ENCODE data around the gene SLC13A4.

The SLC13A4 gene

DNA sequence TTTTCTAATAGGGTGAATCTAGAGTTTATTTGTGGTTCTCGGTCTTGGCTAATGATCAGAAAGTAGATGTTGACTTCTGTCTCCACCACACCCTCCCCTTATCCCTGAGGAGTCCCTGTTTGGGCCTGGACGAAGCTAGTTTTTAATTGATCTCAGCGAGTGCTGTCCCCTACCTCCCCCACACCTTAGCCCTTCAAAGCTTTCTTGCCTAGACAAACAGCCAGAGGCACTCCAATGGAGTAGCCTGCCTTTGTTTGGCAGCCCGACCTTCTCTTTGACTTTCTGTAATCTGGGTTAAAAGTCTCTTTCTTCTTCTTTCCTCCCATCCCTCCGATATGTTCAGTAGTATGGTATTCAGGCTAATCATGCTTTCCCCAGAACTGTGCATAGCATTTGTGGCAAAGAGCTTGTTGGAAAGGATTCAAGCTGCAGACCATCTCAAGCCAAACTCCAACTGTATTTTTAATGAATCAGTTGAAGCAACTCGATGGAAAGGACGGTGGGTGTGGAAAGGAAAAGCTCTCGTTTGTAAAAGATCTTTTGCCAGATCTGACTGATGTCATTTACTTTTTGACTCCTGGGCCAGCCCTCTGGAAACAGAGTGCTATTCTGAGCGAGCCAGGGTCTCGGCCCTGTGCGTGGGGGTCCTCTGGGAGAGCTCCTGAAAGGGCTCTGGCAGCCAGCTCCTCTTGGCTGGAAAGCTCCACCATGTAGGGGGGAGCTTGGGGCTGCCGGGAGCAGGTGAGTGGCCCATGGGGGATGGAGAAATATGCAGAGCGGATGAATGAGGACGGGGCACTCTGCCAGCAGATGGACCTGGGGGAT, 16.1 kb upstream of the SLC13A4 start:
- H3K4ac ChIP-seq (ENCODE audit: low read depth, low read length), result no peak overlapping the region
- peak overlapping the region; percentile 51 for H4K12ac ChIP-seq (ENCODE audit: low read depth, low read length)
- H3K27ac ChIP-seq (ENCODE audit: low read depth, low read length), result peak overlapping the region; percentile 63
- H3K79me2 ChIP-seq (ENCODE audit: control insufficient read depth, insufficient read depth, low read length, poor library complexity), result no peaks in the 10 kb centered on the region
- H3K4me2 ChIP-seq (ENCODE audit: low read length), result no peak overlapping the region
- peaks cover 12% of the 10 kb centered on the region for H3K79me1 ChIP-seq (ENCODE audit: low read length)
- peak overlapping the region; percentile 10 for H2AFZ ChIP-seq (ENCODE audit: insufficient read depth, low read length, poor library complexity)
- H2BK12ac ChIP-seq (ENCODE audit: low read length), result peak overlapping the region; percentile 65
- WGBS (ENCODE audit: extremely low coverage, insufficient coverage, insufficient read length), result no CpG with 5 or more reads among the region's 14 CpGs
- peak overlapping the region; percentile 47 for H3K18ac ChIP-seq (ENCODE audit: low read length)
- peak overlapping the region; percentile 87 for H2BK120ac ChIP-seq (ENCODE audit: insufficient read depth, low read length, poor library complexity)
- no peak for DNase-seq
- peak overlapping the region; percentile 70 for H2BK5ac ChIP-seq (ENCODE audit: low read depth, low read length, poor library complexity)
- H3K4me1 ChIP-seq (ENCODE audit: control insufficient read depth in 1 of 2, insufficient read depth in 2 of 2, low read length in 2 of 2), result peaks cover 11 to 16% of the 10 kb centered on the region in 2 experiments
- H3K23ac ChIP-seq (ENCODE audit: low read length), result no peak overlapping the region
- no peaks in the 10 kb centered on the region for H3K36me3 ChIP-seq (ENCODE audit: control insufficient read depth in 1 of 2, insufficient read depth in 2 of 2, low read length in 2 of 2)
- peak overlapping the region; percentile 88 for H4K91ac ChIP-seq (ENCODE audit: low read depth, low read length)
- no peak overlapping the region for H3K4me3 ChIP-seq (ENCODE audit: low read depth, low read length)
- peak overlapping the region; percentile 73 for H3K14ac ChIP-seq (ENCODE audit: low read length)
- no peak overlapping the region for H2AK5ac ChIP-seq (ENCODE audit: low read length)
- peak overlapping the region; percentile 72 for H4K8ac ChIP-seq (ENCODE audit: low read depth, low read length)
- H3K9ac ChIP-seq (ENCODE audit: low read length), result no peak overlapping the region
- no peaks in the 10 kb centered on the region for H3K27me3 ChIP-seq (ENCODE audit: insufficient read depth, low read length)
- no peaks in the 10 kb centered on the region for H3K9me3 ChIP-seq (ENCODE audit: insufficient read depth, low read depth, low read length)

DNA sequence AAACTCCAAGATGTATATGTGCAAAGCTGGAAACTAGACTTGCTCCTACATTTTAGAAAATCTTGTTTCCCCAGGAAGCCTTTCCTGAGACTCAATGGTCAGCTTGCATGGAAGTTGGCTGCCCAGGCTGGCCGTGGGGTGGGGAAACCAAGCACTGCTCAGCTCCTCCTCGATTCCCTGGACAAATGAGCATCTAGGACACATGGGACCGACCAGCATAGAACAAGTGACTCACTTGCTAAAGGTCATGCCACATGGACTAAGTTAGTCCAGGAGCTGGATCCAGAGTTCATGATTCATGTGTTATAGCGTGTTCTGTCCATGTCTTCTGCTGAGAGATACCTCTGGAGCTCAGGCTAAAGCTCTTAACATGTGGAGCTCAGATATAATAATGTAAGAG, 14.4 kb upstream of the SLC13A4 start:
- Histone ChIP-seq H3K14ac (ENCODE audit: low read length) (peak overlapping the region; percentile 16), H3K4me3 (ENCODE audit: low read depth, low read length) (no peak overlapping the region), H3K79me1 (ENCODE audit: low read length) (peaks cover 10% of the 10 kb centered on the region), H3K9me3 (ENCODE audit: insufficient read depth, low read depth, low read length) (no peaks in the 10 kb centered on the region), H2AFZ (ENCODE audit: insufficient read depth, low read length, poor library complexity) (no peak overlapping the region), H2BK5ac (ENCODE audit: low read depth, low read length, poor library complexity) (no peak overlapping the region), H4K91ac (ENCODE audit: low read depth, low read length) (peak overlapping the region; percentile 32), H3K79me2 (ENCODE audit: control insufficient read depth, insufficient read depth, low read length, poor library complexity) (no peaks in the 10 kb centered on the region), H3K27ac (ENCODE audit: low read depth, low read length) (no peak overlapping the region), H3K36me3 (ENCODE audit: control insufficient read depth in 1 of 2, insufficient read depth in 2 of 2, low read length in 2 of 2) (no peaks in the 10 kb centered on the region), H3K9ac (ENCODE audit: low read length) (no peak overlapping the region), H3K4me2 (ENCODE audit: low read length) (no peak overlapping the region), H2BK12ac (ENCODE audit: low read length) (peak overlapping the region; percentile 78), H2BK120ac (ENCODE audit: insufficient read depth, low read length, poor library complexity) (peak overlapping the region; percentile 19), H3K27me3 (ENCODE audit: insufficient read depth, low read length) (no peaks in the 10 kb centered on the region), H3K4me1 (ENCODE audit: control insufficient read depth in 1 of 2, insufficient read depth in 2 of 2, low read length in 2 of 2) (peaks cover 11 to 16% of the 10 kb centered on the region in 2 experiments), H4K8ac (ENCODE audit: low read depth, low read length) (no peak overlapping the region), H3K18ac (ENCODE audit: low read length) (no peak overlapping the region), H4K12ac (ENCODE audit: low read depth, low read length) (no peak overlapping the region), H2AK5ac (ENCODE audit: low read length) (peak overlapping the region; percentile 1), H3K4ac (ENCODE audit: low read depth, low read length) (no peak overlapping the region), H3K23ac (ENCODE audit: low read length) (no peak overlapping the region)
- no peak for DNase-seq
- WGBS (ENCODE audit: extremely low coverage, insufficient coverage, insufficient read length), result no CpG with 5 or more reads among the region's 4 CpGs

DNA sequence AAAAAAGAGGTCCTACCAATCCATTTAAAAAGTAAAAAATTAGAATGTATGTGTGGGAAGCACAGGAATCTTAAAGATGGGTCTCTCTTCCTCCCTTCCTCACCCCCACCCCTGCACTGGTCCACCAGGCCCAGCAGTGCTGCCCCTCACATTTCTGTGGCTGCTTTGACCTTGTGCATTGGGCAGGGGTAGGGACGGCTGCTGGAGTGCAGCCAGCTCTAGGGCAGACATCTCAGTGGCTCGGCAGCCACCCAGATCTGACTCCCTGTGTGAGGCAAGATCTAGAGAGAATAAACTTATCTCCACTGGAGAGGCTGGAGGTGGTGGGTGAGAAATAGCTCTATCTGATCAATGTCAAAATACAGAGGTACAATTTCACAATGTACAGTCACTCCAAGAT, 13.9 kb upstream of the SLC13A4 start:
- no peaks in the 10 kb centered on the region for H3K9me3 ChIP-seq (ENCODE audit: insufficient read depth, low read depth, low read length)
- H3K79me1 ChIP-seq (ENCODE audit: low read length), result peaks cover 10% of the 10 kb centered on the region
- H3K4me3 ChIP-seq (ENCODE audit: low read depth, low read length), result no peak overlapping the region
- peaks cover 11 to 16% of the 10 kb centered on the region in 2 experiments for H3K4me1 ChIP-seq (ENCODE audit: control insufficient read depth in 1 of 2, insufficient read depth in 2 of 2, low read length in 2 of 2)
- no peak overlapping the region for H4K8ac ChIP-seq (ENCODE audit: low read depth, low read length)
- no peaks in the 10 kb centered on the region for H3K36me3 ChIP-seq (ENCODE audit: control insufficient read depth in 1 of 2, insufficient read depth in 2 of 2, low read length in 2 of 2)
- no peak overlapping the region for H3K14ac ChIP-seq (ENCODE audit: low read length)
- H2AFZ ChIP-seq (ENCODE audit: insufficient read depth, low read length, poor library complexity), result no peak overlapping the region
- WGBS (ENCODE audit: extremely low coverage, insufficient coverage, insufficient read length), result no CpG with 5 or more reads among the region's 2 CpGs
- H3K79me2 ChIP-seq (ENCODE audit: control insufficient read depth, insufficient read depth, low read length, poor library complexity), result no peaks in the 10 kb centered on the region
- no peak overlapping the region for H3K4me2 ChIP-seq (ENCODE audit: low read length)
- no peak overlapping the region for H3K9ac ChIP-seq (ENCODE audit: low read length)
- H4K91ac ChIP-seq (ENCODE audit: low read depth, low read length), result peak overlapping the region; percentile 16
- no peak overlapping the region for H2AK5ac ChIP-seq (ENCODE audit: low read length)
- peak overlapping the region; percentile 78 for H2BK12ac ChIP-seq (ENCODE audit: low read length)
- no peak overlapping the region for H4K12ac ChIP-seq (ENCODE audit: low read depth, low read length)
- no peak overlapping the region for H3K4ac ChIP-seq (ENCODE audit: low read depth, low read length)
- no peak overlapping the region for H3K27ac ChIP-seq (ENCODE audit: low read depth, low read length)
- H2BK5ac ChIP-seq (ENCODE audit: low read depth, low read length, poor library complexity), result no peak overlapping the region
- DNase-seq, result no peak
- H2BK120ac ChIP-seq (ENCODE audit: insufficient read depth, low read length, poor library complexity), result no peak overlapping the region
- no peak overlapping the region for H3K18ac ChIP-seq (ENCODE audit: low read length)
- no peaks in the 10 kb centered on the region for H3K27me3 ChIP-seq (ENCODE audit: insufficient read depth, low read length)
- no peak overlapping the region for H3K23ac ChIP-seq (ENCODE audit: low read length)

DNA sequence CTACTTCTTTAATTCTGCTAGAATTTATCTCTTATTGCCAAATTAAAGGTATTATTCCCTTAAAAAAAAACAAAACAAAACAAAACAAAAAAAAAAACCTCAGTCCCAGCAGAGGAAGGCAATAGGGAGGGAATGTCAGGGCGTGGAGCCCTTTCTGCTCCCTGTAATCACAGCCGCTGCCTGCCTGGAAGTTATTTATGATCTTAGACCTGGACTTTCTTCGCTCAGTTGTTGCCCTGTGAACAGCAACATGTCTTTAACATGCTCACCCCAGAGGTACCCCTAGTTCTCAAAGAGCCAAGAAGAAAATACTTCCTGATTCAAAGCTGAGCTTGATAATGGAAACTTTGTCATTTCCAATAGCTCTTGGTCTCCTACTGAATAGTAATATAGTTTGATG, 12.9 kb upstream of the SLC13A4 start:
- no CpG with 5 or more reads among the region's 3 CpGs for WGBS (ENCODE audit: extremely low coverage, insufficient coverage, insufficient read length)
- Histone ChIP-seq H3K9me3 (ENCODE audit: insufficient read depth, low read depth, low read length) (no peaks in the 10 kb centered on the region), H3K4me2 (ENCODE audit: low read length) (no peak overlapping the region)

More for the DNA sequence above, 12.9 kb upstream of the SLC13A4 start:
- DNase-seq, result no peak
- Histone ChIP-seq H3K27ac (ENCODE audit: low read depth, low read length) (no peak overlapping the region), H2BK120ac (ENCODE audit: insufficient read depth, low read length, poor library complexity) (no peak overlapping the region), H3K4me3 (ENCODE audit: low read depth, low read length) (no peak overlapping the region), H2AFZ (ENCODE audit: insufficient read depth, low read length, poor library complexity) (no peak overlapping the region), H3K14ac (ENCODE audit: low read length) (no peak overlapping the region), H3K18ac (ENCODE audit: low read length) (no peak overlapping the region), H2BK12ac (ENCODE audit: low read length) (no peak overlapping the region), H4K8ac (ENCODE audit: low read depth, low read length) (no peak overlapping the region), H3K79me1 (ENCODE audit: low read length) (peaks cover 10% of the 10 kb centered on the region), H2AK5ac (ENCODE audit: low read length) (no peak overlapping the region), H3K23ac (ENCODE audit: low read length) (no peak overlapping the region), H4K91ac (ENCODE audit: low read depth, low read length) (no peak overlapping the region), H3K4ac (ENCODE audit: low read depth, low read length) (no peak overlapping the region), H3K79me2 (ENCODE audit: control insufficient read depth, insufficient read depth, low read length, poor library complexity) (no peaks in the 10 kb centered on the region), H3K27me3 (ENCODE audit: insufficient read depth, low read length) (no peaks in the 10 kb centered on the region), H3K4me1 (ENCODE audit: control insufficient read depth in 1 of 2, insufficient read depth in 2 of 2, low read length in 2 of 2) (peaks cover 11 to 16% of the 10 kb centered on the region in 2 experiments), H3K36me3 (ENCODE audit: control insufficient read depth in 1 of 2, insufficient read depth in 2 of 2, low read length in 2 of 2) (no peaks in the 10 kb centered on the region), H2BK5ac (ENCODE audit: low read depth, low read length, poor library complexity) (no peak overlapping the region), H4K12ac (ENCODE audit: low read depth, low read length) (no peak overlapping the region), H3K9ac (ENCODE audit: low read length) (no peak overlapping the region)
